HEK293 (cell line): ENCODE results near the gene DDX31.

Experiments used
- CTCF ChIA-PET: fragments of 350-600 bp; formaldehyde crosslinking; extraction: SDS; loops from one replicate; lab custom pipeline; 2021; ENCODE audit warnings: antibody characterized with exemption; lab: Yijun Ruan, JAX
- POLR2A ChIA-PET: fragments of 300-600 bp; formaldehyde crosslinking; extraction: SDS; loops from one replicate; lab custom pipeline; 2020; ENCODE audit warnings: antibody characterized with exemption, inconsistent platforms; lab: Yijun Ruan, JAX
- H3K27ac ChIP-seq: fragments of 200-500 bp; sonication (Bioruptor generic); 2 replicates; pipeline ENCODE4 v1.5.1; 2014; ENCODE audit warnings: low read depth, low read length, control low read depth, inconsistent platforms; ENCODE audit errors: extremely low read depth
- H3K36me3 ChIP-seq, 2 experiments: fragments of 200-500 bp in 1 of 2; sonication (Bioruptor generic) in 1 of 2; 1 replicate in 1 of 2; 2 replicates in 1 of 2; pipeline ENCODE4 v1.5.1; 2014 to 2017; ENCODE audit warnings: inconsistent platforms in 2 of 2, low read length in 2 of 2; ENCODE audit not compliant: control insufficient read depth in 2 of 2, insufficient read depth in 1 of 2
- H3K4me1 ChIP-seq: fragments of 200-500 bp; sonication (Bioruptor generic); 2 replicates; pipeline ENCODE4 v1.5.1; 2014; ENCODE audit warnings: mild to moderate bottlenecking, low read length, inconsistent platforms; ENCODE audit not compliant: control insufficient read depth, insufficient read depth
- H3K4me3 ChIP-seq: 2 replicates; pipeline ENCODE4 v1.5.1; 2011; ENCODE audit warnings: low read depth, mild to moderate bottlenecking, control low read depth, low read length, moderate library complexity
- H3K9me3 ChIP-seq: fragments of 200-500 bp; sonication (Bioruptor generic); 2 replicates; pipeline ENCODE4 v1.5.1; 2014; ENCODE audit warnings: low read depth, low read length, inconsistent platforms; ENCODE audit not compliant: control insufficient read depth, insufficient read depth
- EGR2 ChIP-seq: fragments of 450-650 bp; formaldehyde crosslinking; IDR thresholded peaks from 2 replicates; pipeline ENCODE4 v1.5.1; 2016; ENCODE audit warnings: low read depth, missing biosample characterization, missing genetic modification characterization
- FEZF1 ChIP-seq: fragments of 450-650 bp; formaldehyde crosslinking; IDR thresholded peaks from 2 replicates; pipeline ENCODE4 v1.5.1; 2016; ENCODE audit warnings: missing biosample characterization, missing genetic modification characterization
- GFI1B ChIP-seq: fragments of 450-650 bp; formaldehyde crosslinking; IDR thresholded peaks from 2 replicates; pipeline ENCODE4 v1.5.1; 2016; ENCODE audit warnings: missing biosample characterization, missing genetic modification characterization
- INSM2 ChIP-seq: fragments of 450-650 bp; formaldehyde crosslinking; IDR thresholded peaks from 2 replicates; pipeline ENCODE4 v1.5.1; 2016; ENCODE audit warnings: missing biosample characterization, missing genetic modification characterization
- KLF16 ChIP-seq: fragments of 450-650 bp; formaldehyde crosslinking; IDR thresholded peaks from 2 replicates; pipeline ENCODE4 v1.5.1; 2017; ENCODE audit warnings: missing biosample characterization, missing genetic modification characterization
- KLF8 ChIP-seq: fragments of 450-650 bp; formaldehyde crosslinking; IDR thresholded peaks from 2 replicates; pipeline ENCODE4 v1.5.1; 2016; ENCODE audit warnings: missing biosample characterization, missing genetic modification characterization
- MEIS1 ChIP-seq: sonication (generic); formaldehyde crosslinking; IDR thresholded peaks from 2 replicates; pipeline ENCODE4 v1.8.1; 2022; ENCODE audit warnings: missing genetic modification reagents, mild to moderate bottlenecking, borderline replicate concordance
- MZF1 ChIP-seq: fragments of 450-650 bp; formaldehyde crosslinking; IDR thresholded peaks from 2 replicates; pipeline ENCODE4 v1.5.1; 2017; ENCODE audit warnings: missing biosample characterization, missing genetic modification characterization, borderline replicate concordance
- PATZ1 ChIP-seq: fragments of 450-650 bp; formaldehyde crosslinking; IDR thresholded peaks from 2 replicates; pipeline ENCODE4 v1.5.1; 2016; ENCODE audit warnings: missing biosample characterization, missing genetic modification characterization
- PRDM6 ChIP-seq: fragments of 450-650 bp; formaldehyde crosslinking; IDR thresholded peaks from 2 replicates; pipeline ENCODE4 v1.5.1; 2017; ENCODE audit warnings: missing biosample characterization, missing genetic modification characterization
- YY2 ChIP-seq: fragments of 450-650 bp; formaldehyde crosslinking; IDR thresholded peaks from 2 replicates; pipeline ENCODE4 v1.5.1; 2016; ENCODE audit warnings: missing biosample characterization, missing genetic modification characterization
- ZBTB48 ChIP-seq: fragments of 450-650 bp; formaldehyde crosslinking; IDR thresholded peaks from 2 replicates; pipeline ENCODE4 v1.5.1; 2016; ENCODE audit warnings: missing biosample characterization, missing genetic modification characterization
- ZNF112 ChIP-seq: fragments of 450-650 bp; formaldehyde crosslinking; IDR thresholded peaks from 2 replicates; pipeline ENCODE4 v1.5.0; 2017; ENCODE audit warnings: missing biosample characterization, missing genetic modification characterization
- ZNF2 ChIP-seq: fragments of 450-650 bp; formaldehyde crosslinking; IDR thresholded peaks from 2 replicates; pipeline ENCODE4 v1.5.1; 2016; ENCODE audit warnings: missing biosample characterization, missing genetic modification characterization
- ZNF23 ChIP-seq: fragments of 450-650 bp; formaldehyde crosslinking; IDR thresholded peaks from 2 replicates; pipeline ENCODE4 v1.5.1; 2016; ENCODE audit warnings: missing biosample characterization, missing genetic modification characterization, borderline replicate concordance
- ZNF274 ChIP-seq, 2 experiments: fragments of 200-500 bp in 1 of 2; fragments of 450-650 bp in 1 of 2; sonication (Bioruptor generic) in 1 of 2; formaldehyde crosslinking in 1 of 2; IDR thresholded peaks; 2 replicates each; pipeline versions ENCODE4 v1.5.1 to v1.6.1; 2014 to 2016; ENCODE audit warnings: borderline replicate concordance in 1 of 2, inconsistent platforms in 1 of 2, low read length in 1 of 2, missing biosample characterization in 1 of 2, missing genetic modification characterization in 1 of 2
- ZNF324 ChIP-seq: fragments of 450-650 bp; formaldehyde crosslinking; IDR thresholded peaks from 2 replicates; pipeline ENCODE4 v1.5.1; 2016; ENCODE audit warnings: missing biosample characterization, missing genetic modification characterization
- ZNF335 ChIP-seq: fragments of 450-650 bp; formaldehyde crosslinking; conservative IDR thresholded peaks from 2 replicates; pipeline ENCODE4 v1.5.1; 2016; ENCODE audit warnings: missing biosample characterization, missing genetic modification characterization
- ZNF473 ChIP-seq: fragments of 450-650 bp; formaldehyde crosslinking; IDR thresholded peaks from 2 replicates; pipeline ENCODE4 v1.5.1; 2017; ENCODE audit warnings: missing biosample characterization, missing genetic modification characterization
- ZNF501 ChIP-seq: fragments of 450-650 bp; formaldehyde crosslinking; IDR thresholded peaks from 2 replicates; pipeline ENCODE4 v1.5.1; 2016; ENCODE audit warnings: missing biosample characterization, missing genetic modification characterization
- ZNF510 ChIP-seq: fragments of 450-650 bp; formaldehyde crosslinking; IDR thresholded peaks from 2 replicates; pipeline ENCODE4 v1.5.1; 2018; ENCODE audit warnings: mild to moderate bottlenecking, missing genetic modification characterization, missing biosample characterization; ENCODE audit not compliant: insufficient replicate concordance
- ZNF549 ChIP-seq: fragments of 450-650 bp; IDR thresholded peaks from 2 replicates; pipeline ENCODE4 v1.5.1; 2018; ENCODE audit warnings: missing biosample characterization, missing genetic modification characterization, mild to moderate bottlenecking, inconsistent platforms, moderate library complexity
- ZNF580 ChIP-seq: fragments of 450-650 bp; formaldehyde crosslinking; IDR thresholded peaks from 2 replicates; pipeline ENCODE4 v1.5.1; 2016; ENCODE audit warnings: missing biosample characterization, missing genetic modification characterization
- ZNF585B ChIP-seq: fragments of 450-650 bp; formaldehyde crosslinking; IDR thresholded peaks from 2 replicates; pipeline ENCODE4 v1.5.1; 2016; ENCODE audit warnings: missing biosample characterization, missing genetic modification characterization
- ZNF624 ChIP-seq: fragments of 450-650 bp; formaldehyde crosslinking; IDR thresholded peaks from 2 replicates; pipeline ENCODE4 v1.5.1; 2017; ENCODE audit warnings: missing biosample characterization, missing genetic modification characterization
- ZNF629 ChIP-seq: fragments of 450-650 bp; formaldehyde crosslinking; IDR thresholded peaks from 2 replicates; pipeline ENCODE4 v1.5.1; 2017; ENCODE audit warnings: missing biosample characterization, missing genetic modification characterization
- ZNF654 ChIP-seq: fragments of 450-650 bp; formaldehyde crosslinking; IDR thresholded peaks from 2 replicates; pipeline ENCODE4 v1.5.1; 2016; ENCODE audit warnings: low read depth, missing biosample characterization, missing genetic modification characterization
- ZNF776 ChIP-seq: fragments of 450-650 bp; formaldehyde crosslinking; IDR thresholded peaks from 2 replicates; pipeline ENCODE4 v1.5.0; 2017; ENCODE audit warnings: missing biosample characterization, missing genetic modification characterization, borderline replicate concordance
- ZNF785 ChIP-seq: fragments of 450-650 bp; formaldehyde crosslinking; IDR thresholded peaks from 2 replicates; pipeline ENCODE4 v1.5.1; 2016; ENCODE audit warnings: missing biosample characterization, missing genetic modification characterization
- ZSCAN5A ChIP-seq: fragments of 450-650 bp; formaldehyde crosslinking; IDR thresholded peaks from 2 replicates; pipeline ENCODE4 v1.5.1; 2016; ENCODE audit warnings: missing biosample characterization, missing genetic modification characterization

DDX31 gene

GRCh38 chr9:132698989-132699388 lies 29.2 kb upstream of the DDX31 start:
- no peak for TF ChIP-seq ZSCAN5A (tag by site-specific recombination)
- TF ChIP-seq ZNF473 (tag by site-specific recombination), result no peak
- no peak for TF ChIP-seq INSM2
- TF ChIP-seq ZNF335 (tag by site-specific recombination), result no peak
- TF ChIP-seq PATZ1 (tag by site-specific recombination), result no peak
- no peak for TF ChIP-seq ZNF324 (tag by site-specific recombination)
- no peak for TF ChIP-seq PRDM6 (tag by site-specific recombination)
- TF ChIP-seq MEIS1 (CRISPR knock-in tag), result no peak
- TF ChIP-seq ZBTB48 (tag by site-specific recombination), result no peak
- no peak for TF ChIP-seq KLF16 (tag by site-specific recombination)
- TF ChIP-seq ZNF23 (tag by site-specific recombination), result no peak
- TF ChIP-seq ZNF624 (tag by site-specific recombination), result no peak
- no peak for TF ChIP-seq ZNF112 (tag by site-specific recombination)
- TF ChIP-seq ZNF776 (tag by site-specific recombination), result no peak
- no peak for TF ChIP-seq ZNF2 (tag by site-specific recombination)
- no peak for TF ChIP-seq GFI1B (tag by site-specific recombination)
- Histone ChIP-seq H3K36me3 (no peaks in the 10 kb centered on the region), H3K27ac (no peak overlapping the region), H3K4me3 (no peak overlapping the region), H3K4me1 (no peaks in the 10 kb centered on the region), H3K9me3 (no peaks in the 10 kb centered on the region)
- ChIA-PET CTCF (interaction anchor here (1.0 to 1.2 kb wide), 2 partner anchors 77 to 100 kb away, joined by 3 read pairs; no protein-coding TSS in a partner anchor), POLR2A (interaction anchor here (1.0 kb wide), 1 partner anchor 29 kb away, joined by 3 read pairs; the partner anchor contains the start of gene DDX31)

- ChIA-PET POLR2A (interaction anchor here (1.2 kb wide), 1 partner anchor 28 kb away, joined by 4 read pairs; the partner anchor contains the start of gene DDX31), CTCF (interaction anchor here (0.8 kb wide), 1 partner anchor 975 kb away, joined by 5 read pairs; no protein-coding TSS in a partner anchor)
- Histone ChIP-seq H3K4me1 (no peaks in the 10 kb centered on the region), H3K27ac (no peak overlapping the region), H3K36me3 (no peaks in the 10 kb centered on the region), H3K4me3 (no peak overlapping the region), H3K9me3 (no peaks in the 10 kb centered on the region)
- TF ChIP-seq EGR2, result no peak
- no peak for TF ChIP-seq ZNF629 (tag by site-specific recombination)
- TF ChIP-seq FEZF1 (tag by site-specific recombination), result peak; percentile 67
- TF ChIP-seq ZNF501 (tag by site-specific recombination), result 0 out of 2 replicates have a peak, but pooled peaks have one; percentile 29
- TF ChIP-seq ZNF654 (tag by site-specific recombination), result peak; percentile 14; the same call in 1 of the 2 replicates
- no peak for TF ChIP-seq ZNF274 (IDR thresholded peaks at IDR 0.05; ENCODE audit: low read length)
- no peak for TF ChIP-seq ZNF274 (tag by site-specific recombination; IDR thresholded peaks at IDR 0.05; ENCODE audit: borderline replicate concordance)
- no peak for TF ChIP-seq ZNF785 (tag by site-specific recombination)
- no peak for TF ChIP-seq ZNF585B
- TF ChIP-seq MZF1 (tag by site-specific recombination), result no peak
- TF ChIP-seq KLF8, result peak; percentile 51; the same call in 1 of the 2 replicates
- TF ChIP-seq ZNF549 (tag by site-specific recombination), result peak; percentile 65
- TF ChIP-seq ZNF510 (tag by site-specific recombination), result peak; percentile 29
- no peak for TF ChIP-seq YY2
- TF ChIP-seq ZNF580 (tag by site-specific recombination), result no peak
These were observed 27.4 kb upstream of the DDX31 start for GRCh38 chr9:132697230-132697629.
